DOHH2 (cell line): ENCODE measurements around the gene PRPF40A.

ENCODE experiments used
- CTCF ChIP-seq: fragments of 200-600 bp; sonication (generic); IDR thresholded peaks from one replicate; pipeline ENCODE4 v1.5.1; 2014; ENCODE audit warnings: antibody characterized with exemption, mild to moderate bottlenecking, low read depth, low read length; ENCODE audit not compliant: poor library complexity, severe bottlenecking
- EZH2phosphoT487 ChIP-seq: fragments of 200-600 bp; sonication (generic); IDR thresholded peaks from 2 replicates; pipeline ENCODE4 v1.6.1; 2017; ENCODE audit warnings: borderline replicate concordance, mild to moderate bottlenecking, antibody characterized with exemption, low read length, moderate library complexity, mixed read lengths

- no peak for TF ChIP-seq CTCF
- TF ChIP-seq EZH2phosphoT487: no peak
Observed at GRCh38 chr2:152718076-152718908, 1.0 kb upstream of the PRPF40A start, which contains the start of gene ARL6IP6.
